SK-N-SH (cell line): ENCODE results near the gene OR10G2. TPM values are rescaled to one million over a fixed set of nuclear protein-coding genes. Genes with fewer than 3 reads are reported as not detected.

Source experiments
- CTCF ChIA-PET: fragments of 300-600, 350-600 bp; formaldehyde crosslinking; extraction: SDS; loops from one replicate; lab custom pipeline; 2021; lab: Yijun Ruan, JAX
- POLR2A ChIA-PET: fragments of 350-600 bp; sonication (Branson Sonifier 250); formaldehyde crosslinking; extraction: SDS; loops from one replicate; lab custom pipeline; 2020; ENCODE audit warnings: antibody characterized with exemption, inconsistent platforms; lab: Yijun Ruan, JAX
- DNase-seq: peaks from one replicate; pipeline ENCODE4 v3.0.0; 2012
- H2AFZ ChIP-seq: fragments of 200-600 bp; sonication (generic); 2 replicates; pipeline ENCODE4 v1.8.1; 2016; ENCODE audit warnings: antibody characterized with exemption, mild to moderate bottlenecking, low read depth
- H3F3A ChIP-seq: fragments of 200-600 bp; sonication (generic); replicated peaks from 2 replicates; pipeline ENCODE3; 2016; ENCODE audit warnings: antibody characterized with exemption, mild to moderate bottlenecking; ENCODE audit not compliant: insufficient read depth
- H3K27ac ChIP-seq, 2 experiments: fragments of 200-500 bp in 1 of 2; fragments of 200-600 bp in 1 of 2; sonication (Bioruptor generic) in 1 of 2; sonication (generic), shearing (Covaris generic) in 1 of 2; 2 replicates each; pipeline versions ENCODE4 v1.5.1 to v1.6.1; 2014 to 2016; ENCODE audit warnings: low read depth in 2 of 2, inconsistent platforms in 1 of 2, low read length in 1 of 2, mild to moderate bottlenecking in 1 of 2, mixed read lengths in 1 of 2
- H3K27me3 ChIP-seq: fragments of 200-600 bp; sonication (generic), shearing (Covaris generic); 2 replicates; pipeline ENCODE4 v1.6.1; 2016; ENCODE audit warnings: mixed run types; ENCODE audit not compliant: insufficient read depth
- H3K36me3 ChIP-seq, 2 experiments: fragments of 200-500 bp in 1 of 2; fragments of 200-600 bp in 1 of 2; sonication (Bioruptor generic) in 1 of 2; sonication (generic) in 1 of 2; replicated peaks in 1 of 2; 2 replicates each; pipeline versions ENCODE3 to v1.5.1; 2014 to 2016; ENCODE audit warnings: low read length in 1 of 2, mild to moderate bottlenecking in 1 of 2; ENCODE audit not compliant: insufficient read depth in 2 of 2, control insufficient read depth in 1 of 2
- H3K4me1 ChIP-seq, 2 experiments: fragments of 200-500 bp in 1 of 2; fragments of 200-600 bp in 1 of 2; sonication (Bioruptor generic) in 1 of 2; sonication (generic), shearing (Covaris generic) in 1 of 2; 2 replicates each; pipeline versions ENCODE4 v1.5.1 to v1.6.1; 2014 to 2016; ENCODE audit warnings: low read depth in 1 of 2, low read length in 1 of 2, mixed run types in 1 of 2; ENCODE audit not compliant: insufficient read depth in 2 of 2, control insufficient read depth in 1 of 2
- H3K4me2 ChIP-seq: fragments of 200-600 bp; sonication (generic), shearing (Covaris generic); 2 replicates; pipeline ENCODE4 v1.6.1; 2017; ENCODE audit warnings: mixed run types
- H3K4me3 ChIP-seq, 2 experiments: fragments of 200-500 bp in 1 of 2; fragments of 200-600 bp in 1 of 2; sonication (Bioruptor generic) in 1 of 2; sonication (generic), shearing (Covaris generic) in 1 of 2; 2 replicates each; pipeline versions ENCODE4 v1.5.1 to v1.8.1; 2014 to 2016; ENCODE audit warnings: low read depth in 2 of 2, inconsistent platforms in 1 of 2, low read length in 1 of 2, mild to moderate bottlenecking in 1 of 2, mixed read lengths in 1 of 2, moderate library complexity in 1 of 2
- H3K79me2 ChIP-seq: fragments of 200-600 bp; sonication (generic); 2 replicates; pipeline ENCODE4 v1.8.1; 2017; ENCODE audit warnings: mild to moderate bottlenecking; ENCODE audit not compliant: insufficient read depth
- H3K9ac ChIP-seq: fragments of 200-600 bp; sonication (generic); 2 replicates; pipeline ENCODE4 v1.6.1; 2017; ENCODE audit warnings: mixed run types
- H3K9me2 ChIP-seq: fragments of 200-600 bp; sonication (generic); 2 replicates; pipeline ENCODE4 v1.6.1; 2017; ENCODE audit warnings: mixed run types
- H3K9me3 ChIP-seq: fragments of 200-600 bp; sonication (generic); 2 replicates; pipeline ENCODE4 v1.6.1; 2017; ENCODE audit warnings: mixed run types, mild to moderate bottlenecking, moderate library complexity
- H4K20me1 ChIP-seq: fragments of 200-600 bp; sonication (generic); 2 replicates; pipeline ENCODE4 v1.6.1; 2017; ENCODE audit warnings: mild to moderate bottlenecking, mixed run types; ENCODE audit not compliant: insufficient read depth
- CHD2 ChIP-seq: fragments of 150-350 bp; IDR thresholded peaks from 2 replicates; pipeline ENCODE4 v1.6.1; 2018; ENCODE audit warnings: low read length; ENCODE audit not compliant: partially characterized antibody
- EZH2phosphoT487 ChIP-seq: fragments of 200-600 bp; sonication (generic); IDR thresholded peaks from 2 replicates; pipeline ENCODE4 v1.6.1; 2017; ENCODE audit warnings: low read depth, mixed run types, mild to moderate bottlenecking, antibody characterized with exemption, moderate library complexity, borderline replicate concordance
- FOXJ3 ChIP-seq: sonication (generic); formaldehyde crosslinking; IDR thresholded peaks from 2 replicates; pipeline ENCODE4 v1.5.1; 2020; ENCODE audit warnings: mild to moderate bottlenecking, missing genetic modification reagents
- FOXM1 ChIP-seq: IDR thresholded peaks from 2 replicates; pipeline ENCODE4 v1.4.0; 2012; ENCODE audit warnings: low read depth, mild to moderate bottlenecking
- GATA2 ChIP-seq: sonication (generic); formaldehyde crosslinking; IDR thresholded peaks from 2 replicates; pipeline ENCODE4 v1.5.0; 2020; ENCODE audit warnings: mild to moderate bottlenecking, missing genetic modification reagents
- JUND ChIP-seq: IDR thresholded peaks from 2 replicates; pipeline ENCODE4 v1.4.0; 2012
- POLR2AphosphoS5 ChIP-seq: IDR thresholded peaks from 2 replicates; pipeline ENCODE4 v1.6.1; 2012; ENCODE audit warnings: low read depth, low read length
- RCOR1 ChIP-seq: fragments of 150-350 bp; IDR thresholded peaks from 2 replicates; pipeline ENCODE4 v1.6.1; 2017; ENCODE audit warnings: antibody characterized with exemption, low read length
- REST ChIP-seq: IDR thresholded peaks from 2 replicates; pipeline ENCODE4 v1.6.1; 2012; ENCODE audit warnings: mild to moderate bottlenecking, low read depth, low read length, moderate library complexity
- RFX5 ChIP-seq: IDR thresholded peaks from 2 replicates; pipeline ENCODE4 v1.6.1; 2012; ENCODE audit warnings: mild to moderate bottlenecking, improper control_type of control experiment, low read length
- RXRA ChIP-seq: IDR thresholded peaks from 2 replicates; pipeline ENCODE4 v1.4.0; 2012; ENCODE audit warnings: low read depth, mild to moderate bottlenecking, borderline replicate concordance
- SMC3 ChIP-seq: IDR thresholded peaks from 2 replicates; pipeline ENCODE4 v1.6.1; 2012; ENCODE audit warnings: low read depth, low read length, improper control_type of control experiment
- TAF1 ChIP-seq: IDR thresholded peaks from 2 replicates; pipeline ENCODE4 v1.6.1; 2012; ENCODE audit warnings: low read depth, mild to moderate bottlenecking, low read length, moderate library complexity, borderline replicate concordance
- TCF12 ChIP-seq: IDR thresholded peaks from 2 replicates; pipeline ENCODE4 v1.4.0; 2012
- TEAD4 ChIP-seq: IDR thresholded peaks from 2 replicates; pipeline ENCODE4 v1.4.0; 2012; ENCODE audit warnings: mild to moderate bottlenecking, borderline replicate concordance; ENCODE audit not compliant: insufficient read depth
- USF1 ChIP-seq: IDR thresholded peaks from 2 replicates; pipeline ENCODE4 v1.4.0; 2012; ENCODE audit warnings: low read depth, borderline replicate concordance
- USF2 ChIP-seq: fragments of 150-350 bp; IDR thresholded peaks from 2 replicates; pipeline ENCODE4 v1.6.1; 2017; ENCODE audit warnings: antibody characterized with exemption, low read length, low read depth, borderline replicate concordance
- WGBS: methylation state at CpG from one replicate; pipeline ENCODE4 v1.1.6; 2017; ENCODE audit warnings: low lambda C conversion rate; 5-methylcytosine and 5-hydroxymethylcytosine counted together
- polyA plus RNA-seq, 3 experiments: library from polyadenylated mRNA; depleted of rRNA; stranded (reverse); fragments of >200 nt; gene quantifications; 2 replicates each; pipeline ENCODE4 v1.2.3, GENCODE V29; 2012

The OR10G2 gene
- polyA plus RNA-seq (2012; rRNA removed): not detected in 2 replicates
- not detected in 2 replicates for polyA plus RNA-seq (2012; cell fraction: cytosol; rRNA removed)
- polyA plus RNA-seq (2012; cell fraction: nucleus; rRNA removed): not detected in 2 replicates

GRCh38 chr14:21634840-21635239, at the start of gene OR10G2:
Gene OR10G2, minus strand, starts transcription at chr14:21634940. Its CDS starts 98 bp downstream, at chr14:21634842.
- TF ChIP-seq USF2: no peak
- TF ChIP-seq RXRA: no peak
- TF ChIP-seq POLR2AphosphoS5: no peak
- no peak for TF ChIP-seq USF1
- TF ChIP-seq, all 33 proteins: peak for 0
- CTCF ChIA-PET: no interaction called here
- Histone ChIP-seq H3K4me2 (no peak within 1 kb of the TSS), H4K20me1 (no peaks in the 10 kb centered on the region), H3K36me3 (no peaks in the 10 kb centered on the region), H3K9ac (no peak within 1 kb of the TSS), H3K4me3 (no peak within 1 kb of the TSS), H3K9me2 (no peaks in the 10 kb centered on the region), H3K9me3 (no peaks in the 10 kb centered on the region), H3K27me3 (peaks cover 21% of the 10 kb centered on the region), H3K27ac (no peak within 1 kb of the TSS), H3K4me1 (no peaks in the 10 kb centered on the region), H3F3A (no peaks in the 10 kb centered on the region), H3K79me2 (no peaks in the 10 kb centered on the region), H2AFZ (no peak within 1 kb of the TSS)
- no peak for DNase-seq
- POLR2A ChIA-PET: no interaction called here
- WGBS: 0% methylated on average over 4 of the region's 4 CpGs

GRCh38 chr14:21680072-21680471, 45.3 kb upstream of the OR10G2 start:
- DNase-seq: no peak
- Histone ChIP-seq H3K4me3 (no peak overlapping the region), H3K4me2 (no peak overlapping the region), H3K27ac (no peak overlapping the region), H3F3A (no peaks in the 10 kb centered on the region), H3K9me2 (no peaks in the 10 kb centered on the region), H3K4me1 (no peaks in the 10 kb centered on the region; a peak in 1 of 4 replicates), H2AFZ (no peak overlapping the region), H3K9me3 (0 out of 2 replicates have a peak, but pooled peaks cover 4% of the 10 kb centered on the region), H3K79me2 (no peaks in the 10 kb centered on the region), H3K9ac (no peak overlapping the region), H3K36me3 (no peaks in the 10 kb centered on the region), H3K27me3 (no peaks in the 10 kb centered on the region; the same call in 1 of the 2 replicates), H4K20me1 (no peaks in the 10 kb centered on the region)
- TF ChIP-seq SMC3: no peak
- no peak for TF ChIP-seq RFX5
- TF ChIP-seq TAF1: no peak
- no peak for TF ChIP-seq RCOR1
- no peak for TF ChIP-seq TCF12
- TF ChIP-seq FOXM1: no peak
- no peak for TF ChIP-seq CHD2
- no peak for TF ChIP-seq FOXJ3 (CRISPR knock-in tag)
- TF ChIP-seq RXRA: no peak
- no peak for TF ChIP-seq REST
- TF ChIP-seq POLR2AphosphoS5: no peak
- no peak; the same call in 1 of the 2 replicates for TF ChIP-seq TEAD4
- no peak for TF ChIP-seq EZH2phosphoT487
- no peak for TF ChIP-seq GATA2
- TF ChIP-seq JUND: no peak
- WGBS: 0% methylated on average over 2 of the region's 2 CpGs
- ChIA-PET POLR2A (no interaction called here), CTCF (no interaction called here)
